B cell (primary cell): Measurements from ENCODE around the gene ITGB1.

Source experiments
- EZH2 ChIP-seq: IDR thresholded peaks from 2 replicates; pipeline ENCODE4 v1.6.1; 2012; ENCODE audit warnings: borderline replicate concordance, low read depth, mild to moderate bottlenecking, moderate library complexity, low read length; ENCODE audit not compliant: insufficient read depth, poor library complexity, severe bottlenecking
- TF ChIP-seq, protein P1 (sequence below): fragments of 200-600 bp; IDR thresholded peaks from one replicate; pipeline ENCODE4 v1.8.0; 2022; ENCODE audit warnings: antibody characterized with exemption, mild to moderate bottlenecking

- TF ChIP-seq, protein P1, sequence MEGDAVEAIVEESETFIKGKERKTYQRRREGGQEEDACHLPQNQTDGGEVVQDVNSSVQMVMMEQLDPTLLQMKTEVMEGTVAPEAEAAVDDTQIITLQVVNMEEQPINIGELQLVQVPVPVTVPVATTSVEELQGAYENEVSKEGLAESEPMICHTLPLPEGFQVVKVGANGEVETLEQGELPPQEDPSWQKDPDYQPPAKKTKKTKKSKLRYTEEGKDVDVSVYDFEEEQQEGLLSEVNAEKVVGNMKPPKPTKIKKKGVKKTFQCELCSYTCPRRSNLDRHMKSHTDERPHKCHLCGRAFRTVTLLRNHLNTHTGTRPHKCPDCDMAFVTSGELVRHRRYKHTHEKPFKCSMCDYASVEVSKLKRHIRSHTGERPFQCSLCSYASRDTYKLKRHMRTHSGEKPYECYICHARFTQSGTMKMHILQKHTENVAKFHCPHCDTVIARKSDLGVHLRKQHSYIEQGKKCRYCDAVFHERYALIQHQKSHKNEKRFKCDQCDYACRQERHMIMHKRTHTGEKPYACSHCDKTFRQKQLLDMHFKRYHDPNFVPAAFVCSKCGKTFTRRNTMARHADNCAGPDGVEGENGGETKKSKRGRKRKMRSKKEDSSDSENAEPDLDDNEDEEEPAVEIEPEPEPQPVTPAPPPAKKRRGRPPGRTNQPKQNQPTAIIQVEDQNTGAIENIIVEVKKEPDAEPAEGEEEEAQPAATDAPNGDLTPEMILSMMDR: no peak
- no peak for TF ChIP-seq EZH2
These were observed 17.4 kb downstream of the ITGB1 start for GRCh38 chr10:32940321-32941301.
